ENCODE measurements around the gene ADGRG1. TPM values are rescaled to one million over a fixed set of nuclear protein-coding genes. Genes with fewer than 3 reads are reported as not detected.
A peak's percentile ranks its signal among the peaks of the same experiment; 100 is the strongest.

The ADGRG1 gene
- polyA plus RNA-seq (2011; rRNA removed) = 1.6 and 2.1 TPM in 2 replicates
- polyA minus RNA-seq (2011; rRNA and poly(A)+ RNA removed) = 2.6 and 3.3 TPM in 2 replicates

DNA sequence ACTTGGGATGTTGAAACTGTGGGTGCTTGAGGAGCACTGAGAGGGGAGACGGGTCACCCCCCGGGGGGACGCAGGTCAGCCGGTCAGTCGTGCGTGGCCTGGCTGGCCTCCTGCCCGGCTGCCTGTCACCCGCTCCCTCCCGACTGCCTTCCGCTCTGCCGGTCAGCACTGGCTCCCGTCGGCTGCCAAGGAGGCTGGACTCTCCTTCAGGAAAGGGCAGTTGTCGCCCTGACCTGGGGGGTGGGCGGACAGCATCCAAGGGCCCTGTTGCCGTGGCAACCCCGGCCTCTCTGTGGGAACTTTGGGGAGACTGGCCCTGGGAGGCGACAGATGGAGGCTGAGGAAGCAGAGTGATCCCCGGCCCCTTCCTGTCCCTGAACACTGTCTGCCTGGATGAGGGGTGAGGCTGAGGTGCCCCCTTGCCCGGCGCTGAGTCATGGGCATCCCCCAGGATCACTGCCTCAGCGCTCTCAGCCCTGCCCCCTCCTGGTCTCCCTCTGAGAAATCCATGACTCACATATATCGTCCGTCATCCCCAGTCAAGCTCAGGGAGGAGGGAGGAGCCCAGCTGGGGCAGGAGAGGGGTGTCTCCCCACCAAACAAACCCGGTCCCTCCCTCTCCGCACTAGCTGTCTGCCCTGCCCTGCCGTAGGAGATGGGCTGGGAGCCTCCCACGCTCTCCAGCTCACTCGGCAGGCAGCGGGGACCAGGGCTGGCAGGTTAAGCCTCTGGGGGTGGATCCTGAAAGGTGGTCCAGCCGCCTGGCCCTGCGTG lies at the start of gene ADGRG1:
ADGRG1 (plus strand) TSS at position 623 of the 774 bp plus-strand sequence. CDS start 21,658 bp downstream, outside the sequence.
- H3K9me3 ChIP-seq (ENCODE audit: control insufficient read depth, insufficient read depth, low read length) = no peaks in the 10 kb centered on the region
- ChIA-PET POLR2A (no interaction called here), CTCF (interaction anchor here (0.6 to 2.4 kb wide), 7 partner anchors 8 to 43 kb away, joined by 3 to 15 read pairs (median 4); no protein-coding TSS in a partner anchor)
- DNase-seq (ENCODE audit: low read depth, low spot score) = peak; percentile 80
- no peaks in the 10 kb centered on the region for H3K27me3 ChIP-seq (ENCODE audit: control insufficient read depth, insufficient read depth, low read length)
- H3K27ac ChIP-seq (ENCODE audit: low read depth, low read length) = peak within 1 kb of the TSS; percentile 84
- H3K4me3 ChIP-seq (ENCODE audit: low read depth, low read length) = peak within 1 kb of the TSS; percentile 52
- TF ChIP-seq, protein P1, sequence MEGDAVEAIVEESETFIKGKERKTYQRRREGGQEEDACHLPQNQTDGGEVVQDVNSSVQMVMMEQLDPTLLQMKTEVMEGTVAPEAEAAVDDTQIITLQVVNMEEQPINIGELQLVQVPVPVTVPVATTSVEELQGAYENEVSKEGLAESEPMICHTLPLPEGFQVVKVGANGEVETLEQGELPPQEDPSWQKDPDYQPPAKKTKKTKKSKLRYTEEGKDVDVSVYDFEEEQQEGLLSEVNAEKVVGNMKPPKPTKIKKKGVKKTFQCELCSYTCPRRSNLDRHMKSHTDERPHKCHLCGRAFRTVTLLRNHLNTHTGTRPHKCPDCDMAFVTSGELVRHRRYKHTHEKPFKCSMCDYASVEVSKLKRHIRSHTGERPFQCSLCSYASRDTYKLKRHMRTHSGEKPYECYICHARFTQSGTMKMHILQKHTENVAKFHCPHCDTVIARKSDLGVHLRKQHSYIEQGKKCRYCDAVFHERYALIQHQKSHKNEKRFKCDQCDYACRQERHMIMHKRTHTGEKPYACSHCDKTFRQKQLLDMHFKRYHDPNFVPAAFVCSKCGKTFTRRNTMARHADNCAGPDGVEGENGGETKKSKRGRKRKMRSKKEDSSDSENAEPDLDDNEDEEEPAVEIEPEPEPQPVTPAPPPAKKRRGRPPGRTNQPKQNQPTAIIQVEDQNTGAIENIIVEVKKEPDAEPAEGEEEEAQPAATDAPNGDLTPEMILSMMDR (IDR thresholded peaks at IDR 0.05; ENCODE audit: low read depth, low read length) = no peak; the same call in 1 of the 2 replicates

DNA sequence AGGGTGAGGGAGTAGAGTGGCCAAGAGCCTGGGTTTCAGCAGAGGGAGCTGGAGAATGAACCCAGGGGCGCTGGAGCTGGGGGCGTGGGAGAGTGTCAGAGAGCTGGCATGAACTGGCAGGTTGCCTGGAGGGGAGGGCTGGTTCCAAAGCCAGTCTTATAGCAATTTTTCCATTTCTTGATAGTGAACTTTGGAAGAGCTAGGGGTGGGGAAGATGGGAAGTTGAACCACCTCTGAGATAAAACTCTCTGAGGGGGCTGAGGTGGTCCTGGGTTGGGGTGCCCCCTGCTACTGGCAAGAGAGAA lies 49.1 kb upstream of the ADGRG1 start:
- no peak overlapping the region for H3K27ac ChIP-seq (ENCODE audit: low read depth, low read length)
- peaks cover 12% of the 10 kb centered on the region for H3K27me3 ChIP-seq (ENCODE audit: control insufficient read depth, insufficient read depth, low read length)
- TF ChIP-seq, protein P1 (IDR thresholded peaks at IDR 0.05; ENCODE audit: low read depth, low read length) = no peak
- ChIA-PET POLR2A (no interaction called here), CTCF (interaction anchor here (1.4 to 6.1 kb wide), 3 partner anchors 11 to 157 kb away, joined by 4 to 57 read pairs (median 25); no protein-coding TSS in a partner anchor)
- DNase-seq (ENCODE audit: low read depth, low spot score) = no peak
- H3K4me3 ChIP-seq (ENCODE audit: low read depth, low read length) = no peak overlapping the region
- no peaks in the 10 kb centered on the region for H3K9me3 ChIP-seq (ENCODE audit: control insufficient read depth, insufficient read depth, low read length)

DNA sequence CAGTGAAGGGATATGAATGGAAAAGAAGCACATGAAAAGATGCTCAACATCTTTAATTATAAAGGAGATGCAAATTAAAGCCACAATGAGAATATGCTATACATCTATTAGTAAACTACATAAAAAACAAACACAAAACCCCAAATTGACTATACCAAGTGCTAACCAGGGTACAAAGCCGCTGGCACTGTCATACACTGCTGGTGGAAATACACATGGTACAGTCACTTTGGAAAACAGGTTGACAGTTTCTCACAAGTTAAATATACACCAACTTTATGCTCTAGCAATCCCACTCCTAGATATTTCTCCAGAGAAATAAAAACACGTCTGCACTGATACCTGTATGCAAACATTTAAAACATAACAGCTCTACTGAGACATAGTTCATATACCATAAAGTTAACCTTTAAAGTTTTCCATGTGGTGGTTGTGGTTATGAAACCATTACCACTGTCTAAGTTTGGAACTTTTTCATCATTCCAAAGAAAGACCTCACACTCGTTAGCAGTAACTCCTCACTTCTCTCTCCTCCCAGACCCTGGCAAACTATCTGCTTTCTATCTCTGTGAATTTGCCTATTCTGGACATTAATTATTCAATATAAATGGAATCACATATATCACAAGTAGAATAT lies 43.3 kb upstream of the ADGRG1 start:
- no peaks in the 10 kb centered on the region for H3K9me3 ChIP-seq (ENCODE audit: control insufficient read depth, insufficient read depth, low read length)
- H3K27me3 ChIP-seq (ENCODE audit: control insufficient read depth, insufficient read depth, low read length) = peaks cover 4% of the 10 kb centered on the region
- ChIA-PET CTCF (interaction anchor here (0.7 to 6.1 kb wide), 4 partner anchors 9 to 63 kb away, joined by 3 to 57 read pairs (median 4); no protein-coding TSS in a partner anchor), POLR2A (no interaction called here)
- no peak overlapping the region for H3K27ac ChIP-seq (ENCODE audit: low read depth, low read length)
- TF ChIP-seq, protein P1 (IDR thresholded peaks at IDR 0.05; ENCODE audit: low read depth, low read length) = no peak
- no peak for DNase-seq (ENCODE audit: low read depth, low spot score)
- no peak overlapping the region for H3K4me3 ChIP-seq (ENCODE audit: low read depth, low read length)

DNA sequence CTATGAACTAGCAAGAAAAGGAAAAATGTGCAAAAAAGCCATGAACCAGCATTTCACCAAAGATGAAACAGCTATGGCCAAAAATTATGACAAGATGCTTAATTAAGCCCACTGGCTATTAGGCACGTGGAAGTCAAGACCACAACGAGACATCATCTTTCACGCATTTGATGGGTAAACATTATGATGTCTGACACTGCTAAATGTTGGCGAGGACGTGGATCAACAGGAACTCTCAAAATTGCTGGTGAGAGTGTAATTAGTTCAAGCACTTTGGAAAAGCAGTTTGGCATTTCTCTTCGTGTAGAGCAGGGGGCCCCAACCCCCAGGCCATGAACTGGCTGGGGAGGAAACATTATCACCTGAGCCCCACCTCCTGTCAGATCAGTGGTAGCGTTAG lies 39.6 kb upstream of the ADGRG1 start:
- no peak overlapping the region for H3K27ac ChIP-seq (ENCODE audit: low read depth, low read length)
- no peaks in the 10 kb centered on the region for H3K27me3 ChIP-seq (ENCODE audit: control insufficient read depth, insufficient read depth, low read length)
- CTCF ChIA-PET = interaction anchor here (0.6 to 8.4 kb wide), 6 partner anchors 13 to 1138 kb away, joined by 3 to 94 read pairs (median 6); no protein-coding TSS in a partner anchor
- no peaks in the 10 kb centered on the region for H3K9me3 ChIP-seq (ENCODE audit: control insufficient read depth, insufficient read depth, low read length)
- POLR2A ChIA-PET = no interaction called here
- DNase-seq (ENCODE audit: low read depth, low spot score) = no peak
- TF ChIP-seq, protein P1 (IDR thresholded peaks at IDR 0.05; ENCODE audit: low read depth, low read length) = no peak
- no peak overlapping the region for H3K4me3 ChIP-seq (ENCODE audit: low read depth, low read length)

DNA sequence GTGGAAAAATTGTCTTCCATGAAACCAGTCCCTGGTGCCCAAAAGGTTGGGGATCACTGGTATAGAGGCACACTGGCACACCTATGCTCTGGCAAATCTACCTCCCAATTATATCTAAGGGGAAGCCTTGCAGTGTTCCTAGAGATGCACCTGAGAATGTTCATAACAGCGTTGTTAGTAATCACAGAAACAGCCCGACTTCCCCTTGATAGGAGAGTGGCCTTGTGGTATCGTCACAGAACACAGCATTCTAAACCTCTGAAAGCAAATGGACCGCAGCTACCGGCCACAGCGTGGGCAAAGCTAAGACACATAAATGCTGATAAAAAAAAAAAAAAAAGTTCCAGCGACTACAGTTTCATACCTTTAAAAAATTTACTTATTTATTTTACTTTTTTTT lies 39.1 kb upstream of the ADGRG1 start:
- H3K4me3 ChIP-seq (ENCODE audit: low read depth, low read length) = no peak overlapping the region
- DNase-seq (ENCODE audit: low read depth, low spot score) = no peak
- no peaks in the 10 kb centered on the region for H3K9me3 ChIP-seq (ENCODE audit: control insufficient read depth, insufficient read depth, low read length)
- ChIA-PET CTCF (interaction anchor here (0.6 to 8.4 kb wide), 9 partner anchors 12 to 1138 kb away, joined by 3 to 94 read pairs (median 5); no protein-coding TSS in a partner anchor), POLR2A (no interaction called here)
- no peak overlapping the region for H3K27ac ChIP-seq (ENCODE audit: low read depth, low read length)
- peaks cover under 1% of the 10 kb centered on the region for H3K27me3 ChIP-seq (ENCODE audit: control insufficient read depth, insufficient read depth, low read length)
- TF ChIP-seq, protein P1 (IDR thresholded peaks at IDR 0.05; ENCODE audit: low read depth, low read length) = no peak

Data from AG04450 (cell line).